Activated CD4-positive, alpha-beta T cell treated with anti-CD3 and anti-CD28 coated beads, Interleukin-2, Interleukin-6, amounts not matched to agents 100 ng/mL and 50 ng/mL, durations not matched to agents 16 hours and 8 hours (primary cell): ENCODE data around the gene ZNF512B.
"Not testable (repeated sequence)": the region's sequence is repeated elsewhere in the genome, so short reads cannot be mapped to it uniquely, and the experiment has no call there.

Experiments used
- DNase-seq: peaks from one replicate; pipeline ENCODE4 v3.0.0-alpha.2; 2020

The ZNF512B gene

GRCh38 chr20:63963348-63963741 is 6.4 kb downstream of the ZNF512B start:
- DNase-seq = no peak

GRCh38 chr20:63962426-63963347 is 7.0 kb downstream of the ZNF512B start:
- DNase-seq = no peak

- DNase-seq = no peak
These were observed 7.9 kb downstream of the ZNF512B start for GRCh38 chr20:63961664-63962425.

- not testable (repeated sequence) for DNase-seq
These were observed 8.8 kb downstream of the ZNF512B start for GRCh38 chr20:63960654-63961621.

GRCh38 chr20:63959699-63960075 is 10.0 kb downstream of the ZNF512B start:
- DNase-seq = no peak

- no peak for DNase-seq
These were observed 10.6 kb downstream of the ZNF512B start for GRCh38 chr20:63958964-63959698.

GRCh38 chr20:63958471-63958870 is 11.3 kb downstream of the ZNF512B start:
- DNase-seq = no peak

GRCh38 chr20:63957690-63958441 is 11.9 kb downstream of the ZNF512B start:
- peak; percentile 53 for DNase-seq

GRCh38 chr20:63957004-63957689 is 12.6 kb downstream of the ZNF512B start:
- DNase-seq = peak; percentile 82

GRCh38 chr20:63956664-63957003 is 13.1 kb downstream of the ZNF512B start:
- DNase-seq = no peak

GRCh38 chr20:63955827-63956663 is 13.7 kb downstream of the ZNF512B start, which contains the start of gene UCKL1:
UCKL1 (minus strand) TSS chr20:63956416; CDS start chr20:63956372, 44 bp downstream.
- peak; percentile 94 for DNase-seq

- peak; percentile 49 for DNase-seq
These were observed 14.4 kb downstream of the ZNF512B start for GRCh38 chr20:63955281-63955826.

GRCh38 chr20:63953764-63954429 is 15.8 kb downstream of the ZNF512B start:
- no peak for DNase-seq

- no peak for DNase-seq
These were observed 17.0 kb downstream of the ZNF512B start for GRCh38 chr20:63952769-63953168.

- DNase-seq = no peak
These were observed 17.6 kb downstream of the ZNF512B start for GRCh38 chr20:63952210-63952535.

GRCh38 chr20:63951398-63952209 is 18.1 kb downstream of the ZNF512B start:
- DNase-seq = no peak

GRCh38 chr20:63950701-63951397 is 18.9 kb downstream of the ZNF512B start:
- no peak for DNase-seq
